ENCODE results near the gene PLEKHF1. TPM values are rescaled to one million over a fixed set of nuclear protein-coding genes. Genes with fewer than 3 reads are reported as not detected.

The PLEKHF1 gene
- total and polyA plus RNA-seq, 2 of the 8 experiments (the other 6 are each of a cell fraction or from before 2014, with no cell fraction given) = 11.1 to 18.4 TPM

- TF ChIP-seq KDM1A (IDR thresholded peaks at IDR 0.05; ENCODE audit: borderline replicate concordance, low read length) (no peak), TBP (IDR thresholded peaks at IDR 0.05; ENCODE audit: low read depth, low read length) (no peak), CREB1 (IDR thresholded peaks at IDR 0.05) (no peak), YY1 (IDR thresholded peaks at IDR 0.05; ENCODE audit: low read depth, low read length) (no peak), HDAC6 (IDR thresholded peaks at IDR 0.05; ENCODE audit: low read depth, low read length) (no peak), ATF2 (IDR thresholded peaks at IDR 0.05; ENCODE audit: low read length) (no peak), ASH2L (IDR thresholded peaks at IDR 0.05; ENCODE audit: low read length) (no peak), TCF12 (IDR thresholded peaks at IDR 0.05; ENCODE audit: low read depth, low read length) (no peak)
- TF ChIP-seq, protein P1, sequence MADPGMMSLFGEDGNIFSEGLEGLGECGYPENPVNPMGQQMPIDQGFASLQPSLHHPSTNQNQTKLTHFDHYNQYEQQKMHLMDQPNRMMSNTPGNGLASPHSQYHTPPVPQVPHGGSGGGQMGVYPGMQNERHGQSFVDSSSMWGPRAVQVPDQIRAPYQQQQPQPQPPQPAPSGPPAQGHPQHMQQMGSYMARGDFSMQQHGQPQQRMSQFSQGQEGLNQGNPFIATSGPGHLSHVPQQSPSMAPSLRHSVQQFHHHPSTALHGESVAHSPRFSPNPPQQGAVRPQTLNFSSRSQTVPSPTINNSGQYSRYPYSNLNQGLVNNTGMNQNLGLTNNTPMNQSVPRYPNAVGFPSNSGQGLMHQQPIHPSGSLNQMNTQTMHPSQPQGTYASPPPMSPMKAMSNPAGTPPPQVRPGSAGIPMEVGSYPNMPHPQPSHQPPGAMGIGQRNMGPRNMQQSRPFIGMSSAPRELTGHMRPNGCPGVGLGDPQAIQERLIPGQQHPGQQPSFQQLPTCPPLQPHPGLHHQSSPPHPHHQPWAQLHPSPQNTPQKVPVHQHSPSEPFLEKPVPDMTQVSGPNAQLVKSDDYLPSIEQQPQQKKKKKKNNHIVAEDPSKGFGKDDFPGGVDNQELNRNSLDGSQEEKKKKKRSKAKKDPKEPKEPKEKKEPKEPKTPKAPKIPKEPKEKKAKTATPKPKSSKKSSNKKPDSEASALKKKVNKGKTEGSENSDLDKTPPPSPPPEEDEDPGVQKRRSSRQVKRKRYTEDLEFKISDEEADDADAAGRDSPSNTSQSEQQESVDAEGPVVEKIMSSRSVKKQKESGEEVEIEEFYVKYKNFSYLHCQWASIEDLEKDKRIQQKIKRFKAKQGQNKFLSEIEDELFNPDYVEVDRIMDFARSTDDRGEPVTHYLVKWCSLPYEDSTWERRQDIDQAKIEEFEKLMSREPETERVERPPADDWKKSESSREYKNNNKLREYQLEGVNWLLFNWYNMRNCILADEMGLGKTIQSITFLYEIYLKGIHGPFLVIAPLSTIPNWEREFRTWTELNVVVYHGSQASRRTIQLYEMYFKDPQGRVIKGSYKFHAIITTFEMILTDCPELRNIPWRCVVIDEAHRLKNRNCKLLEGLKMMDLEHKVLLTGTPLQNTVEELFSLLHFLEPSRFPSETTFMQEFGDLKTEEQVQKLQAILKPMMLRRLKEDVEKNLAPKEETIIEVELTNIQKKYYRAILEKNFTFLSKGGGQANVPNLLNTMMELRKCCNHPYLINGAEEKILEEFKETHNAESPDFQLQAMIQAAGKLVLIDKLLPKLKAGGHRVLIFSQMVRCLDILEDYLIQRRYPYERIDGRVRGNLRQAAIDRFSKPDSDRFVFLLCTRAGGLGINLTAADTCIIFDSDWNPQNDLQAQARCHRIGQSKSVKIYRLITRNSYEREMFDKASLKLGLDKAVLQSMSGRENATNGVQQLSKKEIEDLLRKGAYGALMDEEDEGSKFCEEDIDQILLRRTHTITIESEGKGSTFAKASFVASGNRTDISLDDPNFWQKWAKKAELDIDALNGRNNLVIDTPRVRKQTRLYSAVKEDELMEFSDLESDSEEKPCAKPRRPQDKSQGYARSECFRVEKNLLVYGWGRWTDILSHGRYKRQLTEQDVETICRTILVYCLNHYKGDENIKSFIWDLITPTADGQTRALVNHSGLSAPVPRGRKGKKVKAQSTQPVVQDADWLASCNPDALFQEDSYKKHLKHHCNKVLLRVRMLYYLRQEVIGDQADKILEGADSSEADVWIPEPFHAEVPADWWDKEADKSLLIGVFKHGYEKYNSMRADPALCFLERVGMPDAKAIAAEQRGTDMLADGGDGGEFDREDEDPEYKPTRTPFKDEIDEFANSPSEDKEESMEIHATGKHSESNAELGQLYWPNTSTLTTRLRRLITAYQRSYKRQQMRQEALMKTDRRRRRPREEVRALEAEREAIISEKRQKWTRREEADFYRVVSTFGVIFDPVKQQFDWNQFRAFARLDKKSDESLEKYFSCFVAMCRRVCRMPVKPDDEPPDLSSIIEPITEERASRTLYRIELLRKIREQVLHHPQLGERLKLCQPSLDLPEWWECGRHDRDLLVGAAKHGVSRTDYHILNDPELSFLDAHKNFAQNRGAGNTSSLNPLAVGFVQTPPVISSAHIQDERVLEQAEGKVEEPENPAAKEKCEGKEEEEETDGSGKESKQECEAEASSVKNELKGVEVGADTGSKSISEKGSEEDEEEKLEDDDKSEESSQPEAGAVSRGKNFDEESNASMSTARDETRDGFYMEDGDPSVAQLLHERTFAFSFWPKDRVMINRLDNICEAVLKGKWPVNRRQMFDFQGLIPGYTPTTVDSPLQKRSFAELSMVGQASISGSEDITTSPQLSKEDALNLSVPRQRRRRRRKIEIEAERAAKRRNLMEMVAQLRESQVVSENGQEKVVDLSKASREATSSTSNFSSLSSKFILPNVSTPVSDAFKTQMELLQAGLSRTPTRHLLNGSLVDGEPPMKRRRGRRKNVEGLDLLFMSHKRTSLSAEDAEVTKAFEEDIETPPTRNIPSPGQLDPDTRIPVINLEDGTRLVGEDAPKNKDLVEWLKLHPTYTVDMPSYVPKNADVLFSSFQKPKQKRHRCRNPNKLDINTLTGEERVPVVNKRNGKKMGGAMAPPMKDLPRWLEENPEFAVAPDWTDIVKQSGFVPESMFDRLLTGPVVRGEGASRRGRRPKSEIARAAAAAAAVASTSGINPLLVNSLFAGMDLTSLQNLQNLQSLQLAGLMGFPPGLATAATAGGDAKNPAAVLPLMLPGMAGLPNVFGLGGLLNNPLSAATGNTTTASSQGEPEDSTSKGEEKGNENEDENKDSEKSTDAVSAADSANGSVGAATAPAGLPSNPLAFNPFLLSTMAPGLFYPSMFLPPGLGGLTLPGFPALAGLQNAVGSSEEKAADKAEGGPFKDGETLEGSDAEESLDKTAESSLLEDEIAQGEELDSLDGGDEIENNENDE (IDR thresholded peaks at IDR 0.05; ENCODE audit: insufficient replicate concordance, low read length) = no peak
These were observed 21.8 kb upstream of the PLEKHF1 start (continued) for GRCh38 chr19:29643361-29643935.

Data from H1 (cell line).